DND-41 (cell line): Measurements from ENCODE around the gene LAMTOR2.

Experiments
- CTCF ChIP-seq: IDR thresholded peaks from 2 replicates; pipeline ENCODE4 v1.5.1; 2012; ENCODE audit warnings: borderline replicate concordance, low read length, moderate library complexity, mild to moderate bottlenecking; ENCODE audit not compliant: poor library complexity, severe bottlenecking; ENCODE audit errors: extremely low read depth
- EZH2 ChIP-seq: IDR thresholded peaks from 3 replicates; pipeline ENCODE4 v1.6.1; 2012; ENCODE audit warnings: borderline replicate concordance, low read depth, mild to moderate bottlenecking, moderate library complexity, low read length, inconsistent platforms; ENCODE audit not compliant: severe bottlenecking

- TF ChIP-seq CTCF (no peak), EZH2 (no peak)
These were observed 24.1 kb downstream of the LAMTOR2 start for GRCh38 chr1:156078728-156079127.
